GM23248 (cell line): Measurements from ENCODE around the gene ACACA.

Experiments used
- EZH2 ChIP-seq: fragments of 200-600 bp; sonication (generic); IDR thresholded peaks from 2 replicates; pipeline ENCODE4 v1.6.1; 2018; ENCODE audit warnings: antibody characterized with exemption, mild to moderate bottlenecking; ENCODE audit not compliant: insufficient read depth, poor library complexity, severe bottlenecking
- EZH2phosphoT487 ChIP-seq: fragments of 200-600 bp; sonication (generic); IDR thresholded peaks from 2 replicates; pipeline ENCODE4 v1.6.1; 2018; ENCODE audit warnings: antibody characterized with exemption, moderate library complexity, mild to moderate bottlenecking, low read depth; ENCODE audit not compliant: insufficient read depth

DNA sequence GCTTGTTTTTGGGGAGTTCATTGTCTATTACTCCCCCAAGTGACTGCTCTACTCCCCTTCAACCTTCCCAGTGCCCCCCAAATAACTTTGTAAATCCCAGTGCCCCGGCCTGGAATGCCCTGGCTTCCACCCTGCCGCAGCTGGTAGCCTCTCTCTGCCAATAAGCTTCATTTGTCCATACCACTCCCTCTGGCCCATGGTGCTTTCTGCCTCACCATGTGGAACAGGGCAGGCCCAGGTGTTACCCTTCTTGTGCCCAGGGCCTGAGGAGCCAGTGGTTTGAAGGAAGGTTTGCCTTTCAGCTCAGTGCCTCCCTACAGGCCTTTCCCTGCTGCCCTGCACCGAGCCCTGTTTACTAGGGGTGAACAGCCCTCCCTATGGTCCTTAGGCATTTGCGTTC is 323.7 kb downstream of the ACACA start:
- TF ChIP-seq EZH2 = no peak
- TF ChIP-seq EZH2phosphoT487 = no peak
